Parathyroid adenoma (tissue), 2 donors: ENCODE measurements around the gene LAT.
"Not testable (repeated sequence)": the region's sequence is repeated elsewhere in the genome, so short reads cannot be mapped to it uniquely, and the experiment has no call there.

Experiments
- H2AFZ ChIP-seq: fragments of 300-600 bp; sonication (generic); one replicate; pipeline ENCODE4 v1.7.0; 2017; ENCODE audit warnings: antibody characterized with exemption, mild to moderate bottlenecking
- H3K27ac ChIP-seq: fragments of 300-600 bp; sonication (generic); one replicate; pipeline ENCODE4 v1.7.0; 2017
- H3K27me3 ChIP-seq: fragments of 300-600 bp; sonication (generic); one replicate; pipeline ENCODE4 v1.7.0; 2017; ENCODE audit warnings: low read length; ENCODE audit not compliant: control insufficient read depth, insufficient read depth
- H3K36me3 ChIP-seq: fragments of 300-600 bp; sonication (generic); one replicate; pipeline ENCODE4 v1.7.0; 2017; ENCODE audit warnings: low read length; ENCODE audit not compliant: control insufficient read depth, insufficient read depth
- H3K4me1 ChIP-seq: fragments of 300-600 bp; sonication (generic); one replicate; pipeline ENCODE4 v1.7.0; 2017; ENCODE audit warnings: control low read depth
- H3K4me2 ChIP-seq: fragments of 300-600 bp; sonication (generic); one replicate; pipeline ENCODE4 v1.7.0; 2017; ENCODE audit warnings: low read length
- H3K4me3 ChIP-seq: fragments of 300-600 bp; sonication (generic); one replicate; pipeline ENCODE4 v1.7.0; 2017; ENCODE audit warnings: low read depth, low read length
- H3K79me2 ChIP-seq: fragments of 300-600 bp; sonication (generic); one replicate; pipeline ENCODE4 v1.7.0; 2017; ENCODE audit warnings: control low read depth
- H3K9ac ChIP-seq: fragments of 300-600 bp; sonication (generic); one replicate; pipeline ENCODE4 v1.7.0; 2017; ENCODE audit warnings: mild to moderate bottlenecking
- H3K9me3 ChIP-seq: fragments of 300-600 bp; sonication (generic); one replicate; pipeline ENCODE4 v1.7.0; 2017; ENCODE audit warnings: low read length; ENCODE audit not compliant: control insufficient read depth
- CTCF ChIP-seq: fragments of 300-600 bp; sonication (generic); IDR thresholded peaks from one replicate; pipeline ENCODE4 v1.7.0; 2017; ENCODE audit warnings: antibody characterized with exemption, mild to moderate bottlenecking
- donor health status: primary hyperparathyroidism.

The LAT gene

DNA sequence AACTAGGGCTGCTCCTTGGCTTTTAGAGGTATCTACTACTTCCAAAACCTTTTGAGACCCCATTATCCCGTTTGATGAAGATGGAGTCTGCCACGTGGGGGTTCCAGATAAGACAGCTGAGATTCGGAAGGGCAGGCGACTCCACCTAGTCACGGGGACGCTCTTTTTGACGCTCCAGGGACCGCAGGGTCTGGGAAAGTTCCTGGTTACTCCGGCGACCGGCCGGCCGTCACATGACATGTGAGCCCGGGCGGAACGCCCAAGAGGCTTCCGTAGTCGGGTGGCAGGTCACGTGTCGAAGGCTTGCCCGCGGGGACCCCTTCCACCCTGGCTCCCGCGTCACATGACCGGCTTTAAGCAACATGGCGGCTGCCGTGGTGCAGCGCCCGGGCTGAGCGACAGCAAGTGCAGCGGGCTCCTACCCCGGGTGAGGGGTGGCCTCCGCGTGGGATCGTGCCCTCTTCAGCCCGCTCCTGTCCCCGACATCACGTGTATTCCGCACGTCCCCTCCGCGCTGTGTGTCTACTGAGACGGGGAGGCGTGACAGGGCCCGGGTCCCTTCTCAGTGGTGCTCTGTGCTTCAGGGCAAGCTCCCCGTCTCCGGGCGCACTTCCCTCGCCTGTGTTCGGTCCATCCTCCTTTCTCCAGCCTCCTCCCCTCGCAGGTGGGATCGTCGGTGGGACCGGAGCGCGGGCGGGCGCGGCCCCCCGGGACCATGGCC is 10.3 kb upstream of the LAT start, which contains the start of gene SPNS1:
TSS of gene SPNS1 (plus strand) at position 342 of the 721 bp plus-strand sequence. CDS start at position 716, 374 bp downstream.
- H3K9ac ChIP-seq = peak within 1 kb of the TSS; percentile 55
- H3K27me3 ChIP-seq = no peaks in the 10 kb centered on the region

GRCh38 chr16:28975158-28975599 is 9.7 kb upstream of the LAT start:
- H3K4me2 ChIP-seq = peak overlapping the region; percentile 74
- no peaks in the 10 kb centered on the region for H3K27me3 ChIP-seq
- H3K9me3 ChIP-seq = no peaks in the 10 kb centered on the region
- no peak for TF ChIP-seq CTCF
- peak overlapping the region; percentile 67 for H3K27ac ChIP-seq
- H3K4me1 ChIP-seq = peaks cover 8% of the 10 kb centered on the region
- peak overlapping the region; percentile 55 for H3K9ac ChIP-seq
- peaks cover 2% of the 10 kb centered on the region for H3K79me2 ChIP-seq
- no peaks in the 10 kb centered on the region for H3K36me3 ChIP-seq
- H2AFZ ChIP-seq = peak overlapping the region; percentile 85
- H3K4me3 ChIP-seq = peak overlapping the region; percentile 76

More for the DNA sequence above, 10.3 kb upstream of the LAT start, which contains the start of gene SPNS1:
- TF ChIP-seq CTCF = no peak
- H3K4me1 ChIP-seq = peaks cover 8% of the 10 kb centered on the region
- H2AFZ ChIP-seq = peak within 1 kb of the TSS; percentile 85
- peak within 1 kb of the TSS; percentile 76 for H3K4me3 ChIP-seq
- H3K36me3 ChIP-seq = no peaks in the 10 kb centered on the region
- H3K27ac ChIP-seq = peak within 1 kb of the TSS; percentile 67
- no peaks in the 10 kb centered on the region for H3K9me3 ChIP-seq
- peak within 1 kb of the TSS; percentile 74 for H3K4me2 ChIP-seq
- peaks cover 2% of the 10 kb centered on the region for H3K79me2 ChIP-seq

GRCh38 chr16:28977703-28978662 is 6.9 kb upstream of the LAT start:
- Histone ChIP-seq H3K9ac (no peak overlapping the region), H3K9me3 (no peaks in the 10 kb centered on the region), H3K4me3 (no peak overlapping the region), H3K36me3 (no peaks in the 10 kb centered on the region), H3K79me2 (peaks cover 4% of the 10 kb centered on the region), H3K4me2 (no peak overlapping the region), H2AFZ (no peak overlapping the region), H3K4me1 (peaks cover 8% of the 10 kb centered on the region), H3K27ac (no peak overlapping the region), H3K27me3 (no peaks in the 10 kb centered on the region)
- peak; percentile 44 for TF ChIP-seq CTCF

DNA sequence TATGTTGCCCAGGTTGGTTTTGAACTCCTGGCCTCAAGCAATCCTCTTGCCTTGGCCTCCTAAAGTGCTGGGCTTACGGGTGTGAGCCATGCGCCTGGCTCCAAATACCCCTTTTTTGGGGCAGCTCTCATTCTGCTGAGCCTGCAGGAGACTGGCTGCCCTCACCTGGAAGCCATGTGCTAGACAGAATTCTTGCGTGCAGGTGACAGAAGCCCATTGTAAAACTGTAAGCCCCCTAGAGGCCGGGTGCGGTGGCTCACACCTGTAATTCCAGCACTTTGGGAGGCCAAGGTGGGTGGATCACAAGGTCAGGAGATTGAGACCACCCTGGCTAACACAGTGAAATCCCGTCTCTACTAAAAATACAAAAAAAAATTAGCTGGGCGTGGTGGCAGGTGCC is 4.5 kb upstream of the LAT start:
- not testable (repeated sequence) for H3K4me2 ChIP-seq, H3K27ac ChIP-seq, H3K9me3 ChIP-seq, H3K4me1 ChIP-seq, H3K9ac ChIP-seq, H3K27me3 ChIP-seq, H3K36me3 ChIP-seq, H2AFZ ChIP-seq, H3K4me3 ChIP-seq, H3K79me2 ChIP-seq

DNA sequence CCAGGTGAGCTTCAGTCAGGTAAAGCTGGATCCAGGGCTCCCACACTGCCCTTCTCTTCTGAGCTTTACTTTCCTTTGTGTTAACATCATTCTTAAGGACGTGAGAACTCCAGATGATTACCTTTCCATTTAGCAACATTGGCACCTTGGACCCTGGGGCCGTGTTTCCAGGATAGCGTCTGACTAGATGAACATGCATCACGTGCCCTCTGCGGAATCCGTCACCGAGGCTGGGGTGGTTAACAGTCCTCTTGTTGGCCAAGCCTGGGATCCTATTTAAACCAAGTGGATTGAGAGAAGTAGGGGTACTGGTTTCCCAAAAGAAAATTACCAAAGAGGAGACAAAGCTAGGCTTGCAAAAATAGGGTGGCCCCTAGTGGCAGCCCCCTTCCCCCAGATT is 3.9 kb upstream of the LAT start:
- Histone ChIP-seq H3K9ac (no peak overlapping the region), H3K4me3 (no peak overlapping the region), H3K36me3 (no peaks in the 10 kb centered on the region), H3K27me3 (no peaks in the 10 kb centered on the region), H3K27ac (no peak overlapping the region), H2AFZ (no peak overlapping the region), H3K4me1 (peaks cover 2% of the 10 kb centered on the region), H3K9me3 (no peaks in the 10 kb centered on the region), H3K79me2 (peaks cover 2% of the 10 kb centered on the region), H3K4me2 (no peak overlapping the region)
- no peak for TF ChIP-seq CTCF
